Neural cell (in vitro differentiated cells): Measurements from ENCODE around the gene ATP1A4.

ENCODE experiments used
- EZH2 ChIP-seq: fragments of 200-600, 300-800 bp; shearing (Covaris generic), sonication (generic); IDR thresholded peaks from 2 replicates; pipeline ENCODE4 v1.6.1; 2014; ENCODE audit warnings: antibody characterized with exemption, low read length, borderline replicate concordance, mild to moderate bottlenecking; ENCODE audit not compliant: insufficient read depth, poor library complexity, severe bottlenecking
- SMC3 ChIP-seq: fragments of 450-650 bp; conservative IDR thresholded peaks from 2 replicates; pipeline ENCODE4 v1.6.1; 2014; ENCODE audit warnings: antibody characterized with exemption, mild to moderate bottlenecking, moderate library complexity; ENCODE audit not compliant: poor library complexity
- TF ChIP-seq, protein P1 (sequence below): fragments of 450-650 bp; IDR thresholded peaks from 2 replicates; pipeline ENCODE4 v1.5.1; 2014; ENCODE audit warnings: antibody characterized with exemption, mild to moderate bottlenecking, moderate library complexity; ENCODE audit not compliant: poor library complexity, severe bottlenecking

DNA sequence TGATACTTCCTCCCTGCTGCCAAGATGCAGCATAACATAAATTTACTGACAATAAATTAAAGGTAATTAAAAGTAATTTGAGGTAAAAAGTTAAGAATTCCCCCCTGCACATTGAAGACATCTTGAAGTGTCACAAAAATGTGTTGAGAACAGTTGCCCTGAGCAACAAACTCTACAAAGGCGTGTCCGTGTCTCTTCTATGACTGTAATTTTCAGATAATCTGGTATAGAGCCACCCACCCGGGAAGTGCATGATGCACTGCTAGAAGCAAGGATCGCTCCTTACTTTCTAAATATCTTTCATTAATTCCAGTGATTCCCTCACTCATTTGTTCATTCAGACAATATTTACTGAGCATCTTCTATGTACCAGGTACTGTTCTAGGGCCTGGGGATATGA is 27.9 kb downstream of the ATP1A4 start:
- no peak for TF ChIP-seq SMC3
- TF ChIP-seq EZH2 = no peak
- TF ChIP-seq, protein P1, sequence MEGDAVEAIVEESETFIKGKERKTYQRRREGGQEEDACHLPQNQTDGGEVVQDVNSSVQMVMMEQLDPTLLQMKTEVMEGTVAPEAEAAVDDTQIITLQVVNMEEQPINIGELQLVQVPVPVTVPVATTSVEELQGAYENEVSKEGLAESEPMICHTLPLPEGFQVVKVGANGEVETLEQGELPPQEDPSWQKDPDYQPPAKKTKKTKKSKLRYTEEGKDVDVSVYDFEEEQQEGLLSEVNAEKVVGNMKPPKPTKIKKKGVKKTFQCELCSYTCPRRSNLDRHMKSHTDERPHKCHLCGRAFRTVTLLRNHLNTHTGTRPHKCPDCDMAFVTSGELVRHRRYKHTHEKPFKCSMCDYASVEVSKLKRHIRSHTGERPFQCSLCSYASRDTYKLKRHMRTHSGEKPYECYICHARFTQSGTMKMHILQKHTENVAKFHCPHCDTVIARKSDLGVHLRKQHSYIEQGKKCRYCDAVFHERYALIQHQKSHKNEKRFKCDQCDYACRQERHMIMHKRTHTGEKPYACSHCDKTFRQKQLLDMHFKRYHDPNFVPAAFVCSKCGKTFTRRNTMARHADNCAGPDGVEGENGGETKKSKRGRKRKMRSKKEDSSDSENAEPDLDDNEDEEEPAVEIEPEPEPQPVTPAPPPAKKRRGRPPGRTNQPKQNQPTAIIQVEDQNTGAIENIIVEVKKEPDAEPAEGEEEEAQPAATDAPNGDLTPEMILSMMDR = no peak
